ENCODE data around the gene PLEK. TPM values are rescaled to one million over a fixed set of nuclear protein-coding genes. Genes with fewer than 3 reads are reported as not detected.

Gene PLEK
- polyA plus RNA-seq, 1 donor from 2014 or later: 0.07 TPM

DNA sequence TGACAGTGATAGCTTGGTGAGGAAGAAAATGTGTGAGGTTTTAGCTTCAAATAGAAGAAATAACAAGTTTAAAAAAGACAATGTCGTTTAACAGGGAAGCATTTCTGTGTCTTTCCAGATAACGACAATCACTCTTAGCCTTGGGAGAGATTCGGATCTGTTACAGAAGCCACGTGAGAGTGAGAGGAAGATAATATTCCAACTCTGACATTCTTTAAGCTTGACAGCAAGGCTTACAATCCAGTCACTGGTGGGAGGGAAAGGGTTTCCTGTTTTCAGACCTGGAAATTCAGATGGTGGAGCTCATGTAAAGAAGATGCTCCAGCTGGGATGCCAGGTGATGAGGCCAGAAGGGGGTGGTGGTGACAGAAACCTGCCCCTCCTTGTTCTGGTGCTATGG lies 71.2 kb downstream of the PLEK start:
- H2AFZ ChIP-seq (ENCODE audit: low read depth, low read length): no peak overlapping the region

DNA sequence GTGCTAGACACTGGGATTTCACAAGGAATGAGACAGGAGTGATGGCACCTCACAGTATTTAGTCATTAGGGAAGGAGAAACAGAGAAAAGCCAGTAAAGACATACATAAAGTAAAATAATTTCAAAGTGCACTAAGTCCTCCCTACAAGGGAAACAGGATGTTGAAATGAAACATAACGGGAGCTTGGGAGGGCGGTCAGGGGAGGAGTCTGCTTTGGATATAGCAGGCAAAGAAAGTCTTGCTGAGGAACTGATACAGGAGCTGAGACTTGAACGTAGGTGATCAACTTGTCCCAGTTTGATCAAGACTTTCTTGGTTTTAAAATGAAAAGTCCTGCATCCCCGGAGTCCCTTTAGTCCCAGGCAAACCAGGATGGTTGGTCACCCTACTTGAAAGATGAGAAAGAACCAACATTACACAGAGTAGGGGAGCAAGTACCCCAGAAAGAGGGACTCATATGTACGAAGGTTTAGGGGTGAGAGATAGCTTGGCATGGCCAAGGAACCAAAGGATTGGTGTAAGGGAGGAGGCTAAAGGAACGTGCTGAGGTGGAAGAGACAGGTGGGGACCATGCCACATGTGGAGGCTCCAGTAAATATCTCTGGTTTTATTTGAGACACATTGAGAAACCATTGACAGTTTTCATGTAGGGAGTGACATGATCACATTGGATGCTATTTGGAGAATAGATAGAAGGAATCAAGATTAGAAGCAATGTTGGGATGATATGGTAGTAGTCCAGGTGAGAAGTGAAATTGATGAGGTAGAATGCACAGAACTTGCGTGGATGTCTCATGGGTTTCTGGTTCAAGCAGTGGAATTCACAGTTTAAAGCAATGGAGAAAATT lies 73.6 kb downstream of the PLEK start:
- TF ChIP-seq, protein P1, sequence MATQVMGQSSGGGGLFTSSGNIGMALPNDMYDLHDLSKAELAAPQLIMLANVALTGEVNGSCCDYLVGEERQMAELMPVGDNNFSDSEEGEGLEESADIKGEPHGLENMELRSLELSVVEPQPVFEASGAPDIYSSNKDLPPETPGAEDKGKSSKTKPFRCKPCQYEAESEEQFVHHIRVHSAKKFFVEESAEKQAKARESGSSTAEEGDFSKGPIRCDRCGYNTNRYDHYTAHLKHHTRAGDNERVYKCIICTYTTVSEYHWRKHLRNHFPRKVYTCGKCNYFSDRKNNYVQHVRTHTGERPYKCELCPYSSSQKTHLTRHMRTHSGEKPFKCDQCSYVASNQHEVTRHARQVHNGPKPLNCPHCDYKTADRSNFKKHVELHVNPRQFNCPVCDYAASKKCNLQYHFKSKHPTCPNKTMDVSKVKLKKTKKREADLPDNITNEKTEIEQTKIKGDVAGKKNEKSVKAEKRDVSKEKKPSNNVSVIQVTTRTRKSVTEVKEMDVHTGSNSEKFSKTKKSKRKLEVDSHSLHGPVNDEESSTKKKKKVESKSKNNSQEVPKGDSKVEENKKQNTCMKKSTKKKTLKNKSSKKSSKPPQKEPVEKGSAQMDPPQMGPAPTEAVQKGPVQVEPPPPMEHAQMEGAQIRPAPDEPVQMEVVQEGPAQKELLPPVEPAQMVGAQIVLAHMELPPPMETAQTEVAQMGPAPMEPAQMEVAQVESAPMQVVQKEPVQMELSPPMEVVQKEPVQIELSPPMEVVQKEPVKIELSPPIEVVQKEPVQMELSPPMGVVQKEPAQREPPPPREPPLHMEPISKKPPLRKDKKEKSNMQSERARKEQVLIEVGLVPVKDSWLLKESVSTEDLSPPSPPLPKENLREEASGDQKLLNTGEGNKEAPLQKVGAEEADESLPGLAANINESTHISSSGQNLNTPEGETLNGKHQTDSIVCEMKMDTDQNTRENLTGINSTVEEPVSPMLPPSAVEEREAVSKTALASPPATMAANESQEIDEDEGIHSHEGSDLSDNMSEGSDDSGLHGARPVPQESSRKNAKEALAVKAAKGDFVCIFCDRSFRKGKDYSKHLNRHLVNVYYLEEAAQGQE (IDR thresholded peaks at IDR 0.05; ENCODE audit: borderline replicate concordance): no peak
- TF ChIP-seq SMC3 (conservative IDR thresholded peaks at IDR 0.05; ENCODE audit: poor library complexity) (no peak), POLR2AphosphoS5 (IDR thresholded peaks at IDR 0.05) (no peak), EP300 (conservative IDR thresholded peaks at IDR 0.05; ENCODE audit: poor library complexity, severe bottlenecking) (no peak), RAD21 (conservative IDR thresholded peaks at IDR 0.05) (no peak), TAF1 (IDR thresholded peaks at IDR 0.05; ENCODE audit: low read depth) (no peak), MXI1 (conservative IDR thresholded peaks at IDR 0.05; ENCODE audit: poor library complexity, severe bottlenecking) (no peak), EZH2 (IDR thresholded peaks at IDR 0.05; ENCODE audit: borderline replicate concordance, insufficient read depth, low read length, poor library complexity, severe bottlenecking) (no peak)
- TF ChIP-seq, protein P2, sequence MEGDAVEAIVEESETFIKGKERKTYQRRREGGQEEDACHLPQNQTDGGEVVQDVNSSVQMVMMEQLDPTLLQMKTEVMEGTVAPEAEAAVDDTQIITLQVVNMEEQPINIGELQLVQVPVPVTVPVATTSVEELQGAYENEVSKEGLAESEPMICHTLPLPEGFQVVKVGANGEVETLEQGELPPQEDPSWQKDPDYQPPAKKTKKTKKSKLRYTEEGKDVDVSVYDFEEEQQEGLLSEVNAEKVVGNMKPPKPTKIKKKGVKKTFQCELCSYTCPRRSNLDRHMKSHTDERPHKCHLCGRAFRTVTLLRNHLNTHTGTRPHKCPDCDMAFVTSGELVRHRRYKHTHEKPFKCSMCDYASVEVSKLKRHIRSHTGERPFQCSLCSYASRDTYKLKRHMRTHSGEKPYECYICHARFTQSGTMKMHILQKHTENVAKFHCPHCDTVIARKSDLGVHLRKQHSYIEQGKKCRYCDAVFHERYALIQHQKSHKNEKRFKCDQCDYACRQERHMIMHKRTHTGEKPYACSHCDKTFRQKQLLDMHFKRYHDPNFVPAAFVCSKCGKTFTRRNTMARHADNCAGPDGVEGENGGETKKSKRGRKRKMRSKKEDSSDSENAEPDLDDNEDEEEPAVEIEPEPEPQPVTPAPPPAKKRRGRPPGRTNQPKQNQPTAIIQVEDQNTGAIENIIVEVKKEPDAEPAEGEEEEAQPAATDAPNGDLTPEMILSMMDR (IDR thresholded peaks at IDR 0.05; ENCODE audit: poor library complexity, severe bottlenecking): no peak
- no peaks in the 10 kb centered on the region for H3K79me2 ChIP-seq (replicated peaks; ENCODE audit: insufficient read depth, low read length)
- no peaks in the 10 kb centered on the region for H3K9me2 ChIP-seq (ENCODE audit: insufficient read depth, low read length)
- no peak overlapping the region for H3K27ac ChIP-seq (ENCODE audit: low read length)
- no peak overlapping the region for H3K4me2 ChIP-seq (ENCODE audit: low read length)
- no peak overlapping the region for H3K9ac ChIP-seq (ENCODE audit: low read length)
- H3K9me3 ChIP-seq (ENCODE audit: low read length): no peaks in the 10 kb centered on the region
- no peak overlapping the region for H2AFZ ChIP-seq (ENCODE audit: low read depth, low read length)
- no peak overlapping the region for H3K4me3 ChIP-seq (ENCODE audit: low read length)
- H3F3A ChIP-seq (ENCODE audit: insufficient read depth, low read length, poor library complexity, severe bottlenecking): no peaks in the 10 kb centered on the region
- H3K36me3 ChIP-seq (ENCODE audit: insufficient read depth, low read length): no peaks in the 10 kb centered on the region
- no peaks in the 10 kb centered on the region for H4K20me1 ChIP-seq (ENCODE audit: insufficient read depth)
- H3K27me3 ChIP-seq (ENCODE audit: insufficient read depth, low read depth, low read length): no peaks in the 10 kb centered on the region

More for the DNA sequence above, 71.2 kb downstream of the PLEK start:
- no peaks in the 10 kb centered on the region for H3F3A ChIP-seq (ENCODE audit: insufficient read depth, low read length, poor library complexity, severe bottlenecking)
- H4K20me1 ChIP-seq (ENCODE audit: insufficient read depth): no peaks in the 10 kb centered on the region
- no peaks in the 10 kb centered on the region for H3K79me2 ChIP-seq (replicated peaks; ENCODE audit: insufficient read depth, low read length)
- no peaks in the 10 kb centered on the region for H3K9me2 ChIP-seq (ENCODE audit: insufficient read depth, low read length)
- H3K4me3 ChIP-seq (ENCODE audit: low read length): no peak overlapping the region
- no peak overlapping the region for H3K27ac ChIP-seq (ENCODE audit: low read length)
- H3K9me3 ChIP-seq (ENCODE audit: low read length): no peaks in the 10 kb centered on the region
- no peak overlapping the region for H3K4me2 ChIP-seq (ENCODE audit: low read length)
- no peaks in the 10 kb centered on the region for H3K27me3 ChIP-seq (ENCODE audit: insufficient read depth, low read depth, low read length)
- no peaks in the 10 kb centered on the region for H3K36me3 ChIP-seq (ENCODE audit: insufficient read depth, low read length)
- H3K9ac ChIP-seq (ENCODE audit: low read length): no peak overlapping the region
- TF ChIP-seq EP300 (conservative IDR thresholded peaks at IDR 0.05; ENCODE audit: poor library complexity, severe bottlenecking) (no peak), SMC3 (conservative IDR thresholded peaks at IDR 0.05; ENCODE audit: poor library complexity) (no peak), MXI1 (conservative IDR thresholded peaks at IDR 0.05; ENCODE audit: poor library complexity, severe bottlenecking) (no peak), EZH2 (IDR thresholded peaks at IDR 0.05; ENCODE audit: borderline replicate concordance, insufficient read depth, low read length, poor library complexity, severe bottlenecking) (no peak), TAF1 (IDR thresholded peaks at IDR 0.05; ENCODE audit: low read depth) (no peak), RAD21 (conservative IDR thresholded peaks at IDR 0.05) (no peak), POLR2AphosphoS5 (IDR thresholded peaks at IDR 0.05) (no peak)
- TF ChIP-seq, protein P2 (IDR thresholded peaks at IDR 0.05; ENCODE audit: poor library complexity, severe bottlenecking): no peak
- TF ChIP-seq, protein P1 (IDR thresholded peaks at IDR 0.05; ENCODE audit: borderline replicate concordance): no peak
